Measurements from ENCODE around the gene JADE1.
A peak's percentile ranks its signal among the peaks of the same experiment; 100 is the strongest.

JADE1 gene

GRCh38 chr4:128809477-128810330 is at the start of gene JADE1:
Gene JADE1 (plus strand): TSS chr4:128809700. CDS start chr4:128831759, 22,059 bp downstream.
- Histone ChIP-seq H3K4me1 (ENCODE audit: control insufficient read depth, insufficient read depth, low read length) (no peaks in the 10 kb centered on the region), H3K36me3 (ENCODE audit: control insufficient read depth in 2 of 2, insufficient read depth in 1 of 2, low read length in 2 of 2) (no peaks in the 10 kb centered on the region), H3K9me3 (ENCODE audit: control insufficient read depth, insufficient read depth, low read depth, low read length) (no peaks in the 10 kb centered on the region), H3K27ac (ENCODE audit: extremely low read depth, low read depth, low read length) (peak within 1 kb of the TSS; percentile 95), H3K4me3 (ENCODE audit: low read depth, low read length) (peak within 1 kb of the TSS; percentile 71)
- ChIA-PET CTCF (interaction anchor here (1.2 kb wide), 1 partner anchor 256 kb away, joined by 4 read pairs; no protein-coding TSS in a partner anchor), POLR2A (interaction anchor here (0.7 kb wide), 1 partner anchor 354 kb away, joined by 8 read pairs; no protein-coding TSS in a partner anchor)
- TF ChIP-seq ZNF394 (tag by site-specific recombination; IDR thresholded peaks at IDR 0.05; ENCODE audit: borderline replicate concordance) (no peak), ZNF404 (tag by site-specific recombination; IDR thresholded peaks at IDR 0.05) (no peak), YY2 (tag by site-specific recombination; IDR thresholded peaks at IDR 0.05) (no peak), ZNF23 (tag by site-specific recombination; IDR thresholded peaks at IDR 0.05; ENCODE audit: borderline replicate concordance) (no peak), BCL11B (tag by site-specific recombination; IDR thresholded peaks at IDR 0.05; ENCODE audit: low read depth) (peak; percentile 57; the same call in 1 of the 2 replicates), EGR2 (tag by site-specific recombination; IDR thresholded peaks at IDR 0.05; ENCODE audit: low read depth) (no peak), ZNF433 (tag by site-specific recombination; IDR thresholded peaks at IDR 0.05; ENCODE audit: low read depth) (no peak), ZNF629 (tag by site-specific recombination; IDR thresholded peaks at IDR 0.05) (peak; percentile 46), ZBTB26 (tag by site-specific recombination; optimal IDR thresholded peaks at IDR 0.05) (peak; percentile 68), REST (tag by site-specific recombination; IDR thresholded peaks at IDR 0.05) (no peak), ZEB2 (tag by site-specific recombination; IDR thresholded peaks at IDR 0.05) (peak; percentile 58), GLIS2 (tag by site-specific recombination; IDR thresholded peaks at IDR 0.05) (peak; percentile 52; the same call in 1 of the 2 replicates), ZBTB44 (tag by site-specific recombination; IDR thresholded peaks at IDR 0.05) (peak; percentile 38; the same call in 1 of the 2 replicates), ZNF24 (tag by site-specific recombination; IDR thresholded peaks at IDR 0.05) (0 out of 2 replicates have a peak, but pooled peaks have one; percentile 21)
- TF ChIP-seq, protein P1, sequence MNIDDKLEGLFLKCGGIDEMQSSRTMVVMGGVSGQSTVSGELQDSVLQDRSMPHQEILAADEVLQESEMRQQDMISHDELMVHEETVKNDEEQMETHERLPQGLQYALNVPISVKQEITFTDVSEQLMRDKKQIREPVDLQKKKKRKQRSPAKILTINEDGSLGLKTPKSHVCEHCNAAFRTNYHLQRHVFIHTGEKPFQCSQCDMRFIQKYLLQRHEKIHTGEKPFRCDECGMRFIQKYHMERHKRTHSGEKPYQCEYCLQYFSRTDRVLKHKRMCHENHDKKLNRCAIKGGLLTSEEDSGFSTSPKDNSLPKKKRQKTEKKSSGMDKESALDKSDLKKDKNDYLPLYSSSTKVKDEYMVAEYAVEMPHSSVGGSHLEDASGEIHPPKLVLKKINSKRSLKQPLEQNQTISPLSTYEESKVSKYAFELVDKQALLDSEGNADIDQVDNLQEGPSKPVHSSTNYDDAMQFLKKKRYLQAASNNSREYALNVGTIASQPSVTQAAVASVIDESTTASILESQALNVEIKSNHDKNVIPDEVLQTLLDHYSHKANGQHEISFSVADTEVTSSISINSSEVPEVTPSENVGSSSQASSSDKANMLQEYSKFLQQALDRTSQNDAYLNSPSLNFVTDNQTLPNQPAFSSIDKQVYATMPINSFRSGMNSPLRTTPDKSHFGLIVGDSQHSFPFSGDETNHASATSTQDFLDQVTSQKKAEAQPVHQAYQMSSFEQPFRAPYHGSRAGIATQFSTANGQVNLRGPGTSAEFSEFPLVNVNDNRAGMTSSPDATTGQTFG (tag by site-specific recombination; IDR thresholded peaks at IDR 0.05; ENCODE audit: borderline replicate concordance) = no peak
- TF ChIP-seq, protein P2, sequence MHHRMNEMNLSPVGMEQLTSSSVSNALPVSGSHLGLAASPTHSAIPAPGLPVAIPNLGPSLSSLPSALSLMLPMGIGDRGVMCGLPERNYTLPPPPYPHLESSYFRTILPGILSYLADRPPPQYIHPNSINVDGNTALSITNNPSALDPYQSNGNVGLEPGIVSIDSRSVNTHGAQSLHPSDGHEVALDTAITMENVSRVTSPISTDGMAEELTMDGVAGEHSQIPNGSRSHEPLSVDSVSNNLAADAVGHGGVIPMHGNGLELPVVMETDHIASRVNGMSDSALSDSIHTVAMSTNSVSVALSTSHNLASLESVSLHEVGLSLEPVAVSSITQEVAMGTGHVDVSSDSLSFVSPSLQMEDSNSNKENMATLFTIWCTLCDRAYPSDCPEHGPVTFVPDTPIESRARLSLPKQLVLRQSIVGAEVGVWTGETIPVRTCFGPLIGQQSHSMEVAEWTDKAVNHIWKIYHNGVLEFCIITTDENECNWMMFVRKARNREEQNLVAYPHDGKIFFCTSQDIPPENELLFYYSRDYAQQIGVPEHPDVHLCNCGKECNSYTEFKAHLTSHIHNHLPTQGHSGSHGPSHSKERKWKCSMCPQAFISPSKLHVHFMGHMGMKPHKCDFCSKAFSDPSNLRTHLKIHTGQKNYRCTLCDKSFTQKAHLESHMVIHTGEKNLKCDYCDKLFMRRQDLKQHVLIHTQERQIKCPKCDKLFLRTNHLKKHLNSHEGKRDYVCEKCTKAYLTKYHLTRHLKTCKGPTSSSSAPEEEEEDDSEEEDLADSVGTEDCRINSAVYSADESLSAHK (tag by site-specific recombination; IDR thresholded peaks at IDR 0.05) = peak; percentile 30; the same call in 1 of the 2 replicates
- TF ChIP-seq, protein P3, sequence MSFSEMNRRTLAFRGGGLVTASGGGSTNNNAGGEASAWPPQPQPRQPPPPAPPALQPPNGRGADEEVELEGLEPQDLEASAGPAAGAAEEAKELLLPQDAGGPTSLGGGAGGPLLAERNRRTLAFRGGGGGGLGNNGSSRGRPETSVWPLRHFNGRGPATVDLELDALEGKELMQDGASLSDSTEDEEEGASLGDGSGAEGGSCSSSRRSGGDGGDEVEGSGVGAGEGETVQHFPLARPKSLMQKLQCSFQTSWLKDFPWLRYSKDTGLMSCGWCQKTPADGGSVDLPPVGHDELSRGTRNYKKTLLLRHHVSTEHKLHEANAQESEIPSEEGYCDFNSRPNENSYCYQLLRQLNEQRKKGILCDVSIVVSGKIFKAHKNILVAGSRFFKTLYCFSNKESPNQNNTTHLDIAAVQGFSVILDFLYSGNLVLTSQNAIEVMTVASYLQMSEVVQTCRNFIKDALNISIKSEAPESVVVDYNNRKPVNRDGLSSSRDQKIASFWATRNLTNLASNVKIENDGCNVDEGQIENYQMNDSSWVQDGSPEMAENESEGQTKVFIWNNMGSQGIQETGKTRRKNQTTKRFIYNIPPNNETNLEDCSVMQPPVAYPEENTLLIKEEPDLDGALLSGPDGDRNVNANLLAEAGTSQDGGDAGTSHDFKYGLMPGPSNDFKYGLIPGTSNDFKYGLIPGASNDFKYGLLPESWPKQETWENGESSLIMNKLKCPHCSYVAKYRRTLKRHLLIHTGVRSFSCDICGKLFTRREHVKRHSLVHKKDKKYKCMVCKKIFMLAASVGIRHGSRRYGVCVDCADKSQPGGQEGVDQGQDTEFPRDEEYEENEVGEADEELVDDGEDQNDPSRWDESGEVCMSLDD (tag by site-specific recombination; IDR thresholded peaks at IDR 0.05) = 0 out of 2 replicates have a peak, but pooled peaks have one; percentile 34
- TF ChIP-seq, protein P4, sequence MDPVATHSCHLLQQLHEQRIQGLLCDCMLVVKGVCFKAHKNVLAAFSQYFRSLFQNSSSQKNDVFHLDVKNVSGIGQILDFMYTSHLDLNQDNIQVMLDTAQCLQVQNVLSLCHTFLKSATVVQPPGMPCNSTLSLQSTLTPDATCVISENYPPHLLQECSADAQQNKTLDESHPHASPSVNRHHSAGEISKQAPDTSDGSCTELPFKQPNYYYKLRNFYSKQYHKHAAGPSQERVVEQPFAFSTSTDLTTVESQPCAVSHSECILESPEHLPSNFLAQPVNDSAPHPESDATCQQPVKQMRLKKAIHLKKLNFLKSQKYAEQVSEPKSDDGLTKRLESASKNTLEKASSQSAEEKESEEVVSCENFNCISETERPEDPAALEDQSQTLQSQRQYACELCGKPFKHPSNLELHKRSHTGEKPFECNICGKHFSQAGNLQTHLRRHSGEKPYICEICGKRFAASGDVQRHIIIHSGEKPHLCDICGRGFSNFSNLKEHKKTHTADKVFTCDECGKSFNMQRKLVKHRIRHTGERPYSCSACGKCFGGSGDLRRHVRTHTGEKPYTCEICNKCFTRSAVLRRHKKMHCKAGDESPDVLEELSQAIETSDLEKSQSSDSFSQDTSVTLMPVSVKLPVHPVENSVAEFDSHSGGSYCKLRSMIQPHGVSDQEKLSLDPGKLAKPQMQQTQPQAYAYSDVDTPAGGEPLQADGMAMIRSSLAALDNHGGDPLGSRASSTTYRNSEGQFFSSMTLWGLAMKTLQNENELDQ (tag by site-specific recombination; IDR thresholded peaks at IDR 0.05; ENCODE audit: low read depth) = no peak

Data from HEK293 (cell line).